ENCODE measurements around the gene WDR46. TPM values are rescaled to one million over a fixed set of nuclear protein-coding genes. Genes with fewer than 3 reads are reported as not detected.
A peak's percentile ranks its signal among the peaks of the same experiment; 100 is the strongest.
"Not testable (repeated sequence)": the region's sequence is repeated elsewhere in the genome, so short reads cannot be mapped to it uniquely, and the experiment has no call there.

Gene WDR46
- total RNA-seq, 2 experiments from 2014 or later = 63.5 to 69.4 TPM

- ATAC-seq (peak; percentile 8), DNase-seq (no peak)
- H3K4me1 Mint-ChIP-seq = peaks cover 41% of the 10 kb centered on the region
- H3K4me3 Mint-ChIP-seq = peak overlapping the region; percentile 91
- H3K36me3 Mint-ChIP-seq (ENCODE audit: low read depth) = peaks cover 67% of the 10 kb centered on the region
- intact Hi-C loops (cut with DNase I, micrococcal nuclease) = loop anchor here (1.0 to 10.0 kb wide), 15 partner anchors 18 to 1296 kb away; partner anchors contain the start of genes RXRB (in 2 of the 2), SLC39A7 (in 2 of the 2), BRD2 (in 1 of the 2) and DXO (in 1 of the 2)
- H3K27ac Mint-ChIP-seq = peak overlapping the region; percentile 100
- CTCF ChIA-PET = interaction anchor here (0.6 to 3.3 kb wide), 11 partner anchors 10 to 881 kb away, joined by 3 to 14 read pairs (median 6); partner anchors contain the start of genes PFDN6 and WDR46
- no peaks in the 10 kb centered on the region for H3K27me3 Mint-ChIP-seq
- POLR2A ChIA-PET = interaction anchor here (0.9 to 2.9 kb wide), 8 partner anchors 10 to 151 kb away, joined by 3 to 18 read pairs (median 6); partner anchors contain the start of genes PFDN6, RGL2, RING1 and WDR46
- no peaks in the 10 kb centered on the region for H3K9me3 Mint-ChIP-seq (ENCODE audit: low read depth)
Measured at GRCh38 chr6:33271117-33271467, 17.9 kb downstream of the WDR46 start.

DNA sequence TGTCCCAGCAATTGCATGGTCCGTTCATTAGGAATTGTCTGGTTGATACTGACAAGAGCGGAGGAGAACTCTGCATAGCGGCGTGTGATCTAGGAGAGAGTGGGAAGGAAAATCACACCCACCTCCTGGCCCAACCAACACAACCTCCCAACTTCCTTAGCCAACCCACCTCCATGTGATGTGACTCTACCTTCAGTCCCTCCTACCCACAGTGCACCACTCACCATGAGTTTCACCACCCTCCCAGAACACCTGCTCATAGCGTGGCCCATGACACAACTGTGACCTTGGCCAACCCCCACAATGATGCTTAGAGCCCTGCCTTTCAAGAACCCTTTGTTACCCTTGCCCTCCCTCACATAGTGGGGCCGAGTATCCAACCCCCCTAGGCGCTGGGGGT is 25.0 kb downstream of the WDR46 start:
- H3K27me3 Mint-ChIP-seq = no peaks in the 10 kb centered on the region
- H3K4me3 Mint-ChIP-seq = no peak overlapping the region
- no peak for DNase-seq
- no peaks in the 10 kb centered on the region for H3K9me3 Mint-ChIP-seq (ENCODE audit: low read depth)
- peak; percentile 57 for ATAC-seq
- peaks cover 59% of the 10 kb centered on the region for H3K36me3 Mint-ChIP-seq (ENCODE audit: low read depth)
- intact Hi-C loops (cut with DNase I, micrococcal nuclease) = no loop called here
- CTCF ChIA-PET = interaction anchor here (0.6 to 2.2 kb wide), 2 partner anchors 13 to 105 kb away, joined by 4 to 5 read pairs; partner anchors contain the start of gene B3GALT4
- H3K27ac Mint-ChIP-seq = no peak overlapping the region
- POLR2A ChIA-PET = no interaction called here
- H3K4me1 Mint-ChIP-seq = peaks cover 2% of the 10 kb centered on the region

GRCh38 chr6:33262490-33262889 is 26.5 kb downstream of the WDR46 start:
- H3K4me3 Mint-ChIP-seq; DNase-seq; POLR2A ChIA-PET; H3K4me1 Mint-ChIP-seq; H3K27ac Mint-ChIP-seq; intact Hi-C loops (cut with DNase I, micrococcal nuclease); H3K9me3 Mint-ChIP-seq (ENCODE audit: low read depth); ATAC-seq; H3K27me3 Mint-ChIP-seq: not testable (repeated sequence)
- CTCF ChIA-PET = interaction anchor here (2.0 to 2.2 kb wide), 3 partner anchors 9 to 15 kb away, joined by 4 to 7 read pairs (median 5); partner anchors contain the start of genes B3GALT4, RPS18 and VPS52
- H3K36me3 Mint-ChIP-seq (ENCODE audit: low read depth) = peaks cover 52% of the 10 kb centered on the region

DNA sequence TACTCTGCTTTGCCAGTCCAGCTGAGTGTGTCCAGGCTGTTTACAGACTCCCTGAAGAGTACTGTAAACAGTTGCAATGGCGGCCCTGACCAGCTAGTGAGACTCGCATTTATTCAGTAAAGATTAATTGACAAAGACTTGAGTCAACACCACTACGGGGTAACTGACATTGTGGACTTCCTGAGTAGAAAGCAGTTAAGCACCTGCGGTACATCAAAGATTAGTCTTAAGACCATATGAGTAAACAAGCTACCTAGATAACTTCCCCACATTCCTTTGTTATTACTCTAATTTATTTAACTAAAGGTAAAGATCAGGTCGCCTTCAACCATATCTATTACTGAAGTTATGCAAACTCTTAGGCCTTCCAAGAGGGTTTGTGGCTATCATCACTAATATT is 30.0 kb downstream of the WDR46 start:
- Mint-ChIP-seq H3K36me3 (ENCODE audit: low read depth) (peaks cover 31% of the 10 kb centered on the region), H3K27me3 (no peaks in the 10 kb centered on the region), H3K4me1 (peaks cover 2% of the 10 kb centered on the region), H3K27ac (no peak overlapping the region), H3K9me3 (ENCODE audit: low read depth) (no peaks in the 10 kb centered on the region), H3K4me3 (no peak overlapping the region)
- POLR2A ChIA-PET = no interaction called here
- intact Hi-C loops (cut with DNase I, micrococcal nuclease) = no loop called here
- CTCF ChIA-PET = interaction anchor here (0.6 kb wide), 1 partner anchor 390 kb away, joined by 3 read pairs; no protein-coding TSS in a partner anchor
- no peak for DNase-seq
- no peak for ATAC-seq

- intact Hi-C loops (cut with DNase I, micrococcal nuclease) = no loop called here
- no peak for ATAC-seq
- H3K4me1 Mint-ChIP-seq = peaks cover 28% of the 10 kb centered on the region
- DNase-seq = no peak
- peaks cover 26% of the 10 kb centered on the region for H3K36me3 Mint-ChIP-seq (ENCODE audit: low read depth)
- no peak overlapping the region for H3K27ac Mint-ChIP-seq
- no peak overlapping the region for H3K4me3 Mint-ChIP-seq
- no peaks in the 10 kb centered on the region for H3K9me3 Mint-ChIP-seq (ENCODE audit: low read depth)
- H3K27me3 Mint-ChIP-seq = no peaks in the 10 kb centered on the region
- ChIA-PET POLR2A (interaction anchor here (0.6 to 1.1 kb wide), 3 partner anchors 34 to 142 kb away, joined by 3 to 4 read pairs (median 3); partner anchors contain the start of gene WDR46), CTCF (interaction anchor here (0.6 to 0.9 kb wide), 2 partner anchors 17 to 107 kb away, joined by 3 to 4 read pairs; partner anchors contain the start of genes RPS18 and VPS52)
Measured at GRCh38 chr6:33254591-33254990, 34.4 kb downstream of the WDR46 start.

GRCh38 chr6:33252759-33253158 is 36.3 kb downstream of the WDR46 start:
- no peak overlapping the region for H3K4me3 Mint-ChIP-seq
- peaks cover 41% of the 10 kb centered on the region for H3K4me1 Mint-ChIP-seq
- CTCF ChIA-PET = interaction anchor here (0.9 kb wide), 1 partner anchor 47 kb away, joined by 3 read pairs; no protein-coding TSS in a partner anchor
- H3K27ac Mint-ChIP-seq = no peak overlapping the region
- H3K27me3 Mint-ChIP-seq = no peaks in the 10 kb centered on the region
- no peak for DNase-seq
- H3K9me3 Mint-ChIP-seq (ENCODE audit: low read depth) = no peaks in the 10 kb centered on the region
- intact Hi-C loops (cut with DNase I, micrococcal nuclease) = no loop called here
- peaks cover 25% of the 10 kb centered on the region for H3K36me3 Mint-ChIP-seq (ENCODE audit: low read depth)
- no peak for ATAC-seq
- POLR2A ChIA-PET = no interaction called here

- peaks cover 41% of the 10 kb centered on the region for H3K4me1 Mint-ChIP-seq
- peak overlapping the region; percentile 2 for H3K4me3 Mint-ChIP-seq
- intact Hi-C loops (cut with DNase I, micrococcal nuclease) = no loop called here
Measured at GRCh38 chr6:33251395-33252012, 37.5 kb downstream of the WDR46 start.

DNA sequence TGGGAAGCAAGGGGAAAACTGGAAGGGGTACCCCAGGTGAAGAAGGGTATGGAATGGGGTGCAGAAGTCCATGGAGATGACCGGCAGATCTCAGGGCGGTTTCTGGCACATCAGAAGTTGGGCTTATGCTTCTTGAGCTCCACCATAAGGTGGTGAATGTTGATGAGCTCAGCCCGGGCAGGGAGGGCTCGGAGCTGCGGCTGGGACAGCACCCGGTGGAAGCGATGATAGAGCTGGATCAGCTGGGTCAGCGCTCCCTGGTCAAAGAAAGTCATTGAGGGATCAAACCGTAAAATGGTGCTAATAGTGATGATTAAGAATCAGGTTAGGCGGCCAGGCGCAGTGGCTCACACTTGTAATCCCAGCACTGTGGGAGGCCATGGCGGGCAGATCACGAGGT is 38.3 kb downstream of the WDR46 start:
- Mint-ChIP-seq H3K9me3 (ENCODE audit: low read depth) (no peaks in the 10 kb centered on the region), H3K4me1 (peaks cover 41% of the 10 kb centered on the region), H3K4me3 (peak overlapping the region; percentile 91), H3K27ac (peak overlapping the region; percentile 95), H3K36me3 (ENCODE audit: low read depth) (peaks cover 23% of the 10 kb centered on the region), H3K27me3 (peaks cover 3% of the 10 kb centered on the region)
- ATAC-seq = no peak
- intact Hi-C loops (cut with DNase I, micrococcal nuclease) = no loop called here
- CTCF ChIA-PET = interaction anchor here (1.0 to 8.3 kb wide), 10 partner anchors 21 to 238 kb away, joined by 3 to 77 read pairs (median 6); partner anchors contain the start of genes RING1, RPS18 and VPS52
- POLR2A ChIA-PET = interaction anchor here (0.7 to 2.9 kb wide), 7 partner anchors 20 to 266 kb away, joined by 3 to 19 read pairs (median 5); partner anchors contain the start of genes B3GALT4, HSD17B8, PFDN6 and WDR46
- no peak for DNase-seq

More at GRCh38 chr6:33251395-33252012, 37.5 kb downstream of the WDR46 start:
- ChIA-PET POLR2A (interaction anchor here (0.7 to 2.7 kb wide), 2 partner anchors 19 to 26 kb away, joined by 3 to 11 read pairs; partner anchors contain the start of gene B3GALT4), CTCF (interaction anchor here (1.2 to 8.3 kb wide), 3 partner anchors 93 to 237 kb away, joined by 3 to 77 read pairs (median 8); no protein-coding TSS in a partner anchor)
- Mint-ChIP-seq H3K27me3 (peaks cover 3% of the 10 kb centered on the region), H3K27ac (peak overlapping the region; percentile 40), H3K9me3 (ENCODE audit: low read depth) (no peaks in the 10 kb centered on the region), H3K36me3 (ENCODE audit: low read depth) (peaks cover 23% of the 10 kb centered on the region)
- ATAC-seq (no peak), DNase-seq (peak; percentile 30)

DNA sequence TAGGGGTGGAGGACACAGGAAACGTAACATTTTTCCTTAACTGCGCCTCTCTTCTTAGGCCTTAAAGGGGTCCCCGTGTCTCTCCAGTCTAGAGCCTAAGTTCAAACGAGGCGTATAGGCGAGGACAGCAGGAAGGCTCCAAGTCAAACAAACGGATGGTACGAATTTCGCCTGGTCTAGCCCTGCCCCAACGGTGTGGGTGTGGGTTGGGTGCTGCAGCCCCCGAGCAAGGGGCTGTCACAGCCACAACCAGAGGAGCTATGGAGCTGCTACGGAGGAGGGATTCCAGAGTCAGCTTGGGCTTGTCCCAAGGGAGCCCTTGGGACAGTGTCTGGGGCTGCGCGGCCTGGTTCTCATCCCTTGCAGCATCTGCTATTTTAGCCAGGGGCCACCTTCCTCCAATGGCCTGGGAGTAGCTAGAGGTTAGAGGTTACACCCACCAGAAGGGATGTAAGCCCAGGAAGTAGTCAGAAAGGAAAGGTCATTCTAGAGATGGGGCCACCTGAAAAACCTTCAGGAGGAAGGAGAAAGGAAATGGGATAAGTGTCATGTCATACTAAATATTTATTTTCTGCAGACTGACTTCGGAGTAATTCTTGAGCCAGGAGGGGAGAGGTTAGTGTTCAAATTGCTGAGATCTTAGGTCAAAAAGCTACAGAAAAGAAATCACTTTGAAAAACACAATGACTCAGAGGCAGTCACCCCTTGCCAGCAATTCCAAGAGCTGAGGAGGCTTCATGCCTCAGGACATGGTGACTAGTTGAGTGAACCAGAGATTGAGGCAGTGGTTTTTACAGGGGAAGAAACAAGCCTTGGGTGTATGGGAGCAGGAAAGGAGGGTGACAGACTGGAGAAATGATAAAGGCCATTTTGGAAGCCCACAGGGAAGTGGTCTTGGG is 39.1 kb downstream of the WDR46 start:
- H3K27ac Mint-ChIP-seq = peak overlapping the region; percentile 95
- DNase-seq (peak; percentile 51), ATAC-seq (no peak)
- H3K36me3 Mint-ChIP-seq (ENCODE audit: low read depth) = peaks cover 23% of the 10 kb centered on the region
- peak overlapping the region; percentile 91 for H3K4me3 Mint-ChIP-seq
- H3K4me1 Mint-ChIP-seq = peaks cover 41% of the 10 kb centered on the region
- intact Hi-C loops (cut with DNase I, micrococcal nuclease) = loop anchor here (1.0 to 2.0 kb wide), 13 partner anchors 21 to 397 kb away; partner anchors contain the start of genes VPS52 (in 2 of the 2), KIFC1 (in 1 of the 2), PFDN6 (in 1 of the 2) and RING1 (in 1 of the 2)
- peaks cover 3% of the 10 kb centered on the region for H3K27me3 Mint-ChIP-seq
- ChIA-PET POLR2A (interaction anchor here (0.6 to 2.9 kb wide), 14 partner anchors 22 to 1258 kb away, joined by 3 to 19 read pairs (median 5); partner anchors contain the start of genes B3GALT4, HSD17B8, PFDN6 and RING1), CTCF (interaction anchor here (0.6 to 8.3 kb wide), 22 partner anchors 11 to 940 kb away, joined by 3 to 77 read pairs (median 6); partner anchors contain the start of genes B3GALT4, PFDN6, RING1 and RPS18)
- no peaks in the 10 kb centered on the region for H3K9me3 Mint-ChIP-seq (ENCODE audit: low read depth)

DNA sequence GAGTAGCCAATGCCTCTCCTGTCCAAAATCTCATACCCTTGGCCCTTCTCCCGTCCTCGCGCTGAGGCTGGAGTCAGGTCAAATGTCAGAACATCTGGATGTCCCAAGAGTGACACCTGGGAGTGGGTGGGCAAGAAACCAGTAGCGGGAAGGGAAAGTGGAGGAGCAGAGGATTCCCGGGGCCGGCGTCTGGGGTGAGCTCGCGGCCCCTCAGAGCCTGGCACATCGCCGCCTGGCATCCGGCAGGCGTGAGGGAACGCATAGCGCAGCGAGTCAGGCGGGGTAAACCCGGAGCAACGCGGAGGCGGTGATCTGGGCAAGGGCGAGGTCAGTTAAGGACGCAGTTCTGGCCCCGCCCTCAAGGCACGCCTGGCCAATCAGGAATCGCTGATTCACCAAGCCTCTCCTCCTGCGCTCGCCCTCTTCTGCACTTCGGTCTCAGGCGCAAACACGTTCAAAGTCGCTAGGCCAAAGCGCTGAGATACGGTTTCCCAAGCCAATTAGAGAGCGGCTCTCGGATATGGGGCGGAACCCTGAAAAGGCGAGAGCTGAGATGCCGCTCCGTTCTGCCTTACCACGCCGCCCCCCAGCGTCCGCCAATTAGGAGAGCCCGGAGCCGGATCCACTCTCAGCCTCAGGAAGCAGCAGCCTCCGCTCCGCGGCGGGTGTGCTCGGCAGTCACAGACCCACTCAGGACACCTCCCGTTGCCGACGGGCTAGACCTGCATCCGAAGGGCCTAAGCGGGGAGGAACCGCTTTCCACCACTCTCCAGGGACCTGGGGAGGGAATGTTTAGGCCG is 39.9 kb downstream of the WDR46 start:
- CTCF ChIA-PET = interaction anchor here (0.6 to 8.3 kb wide), 44 partner anchors 10 to 939 kb away, joined by 3 to 77 read pairs (median 4); partner anchors contain the start of genes B3GALT4, HSD17B8, PFDN6 and RING1
- Mint-ChIP-seq H3K36me3 (ENCODE audit: low read depth) (peaks cover 23% of the 10 kb centered on the region), H3K27me3 (peaks cover 3% of the 10 kb centered on the region), H3K4me1 (peaks cover 41% of the 10 kb centered on the region), H3K4me3 (peak overlapping the region; percentile 91), H3K27ac (peak overlapping the region; percentile 96), H3K9me3 (ENCODE audit: low read depth) (no peaks in the 10 kb centered on the region)
- intact Hi-C loops (cut with DNase I, micrococcal nuclease) = loop anchor here (1.0 to 2.0 kb wide), 19 partner anchors 22 to 396 kb away; partner anchors contain the start of genes VPS52 (in 2 of the 2), BRD2 (in 1 of the 2), KIFC1 (in 1 of the 2) and PFDN6 (in 1 of the 2)
- ATAC-seq (peak; percentile 93), DNase-seq (peak; percentile 99)
- POLR2A ChIA-PET = interaction anchor here (0.7 to 2.9 kb wide), 12 partner anchors 23 to 1259 kb away, joined by 3 to 19 read pairs (median 6); partner anchors contain the start of genes B3GALT4, HSD17B8, RING1 and RPS18
